Osteoblast (primary cell): ENCODE measurements around the gene UNCX. TPM values are rescaled to one million over a fixed set of nuclear protein-coding genes. Genes with fewer than 3 reads are reported as not detected.
"Not testable (repeated sequence)": the region's sequence is repeated elsewhere in the genome, so short reads cannot be mapped to it uniquely, and the experiment has no call there.

Source experiments
- DNase-seq: peaks from one replicate; pipeline ENCODE4 v3.0.0; 2011; ENCODE audit warnings: low spot score, mixed read lengths; ENCODE audit not compliant: insufficient read length; ENCODE audit errors: missing footprints
- H2AFZ ChIP-seq: 2 replicates; pipeline ENCODE4 v1.6.0; 2011; ENCODE audit warnings: mild to moderate bottlenecking, low read length
- H3K27ac ChIP-seq: 2 replicates; pipeline ENCODE4 v1.5.1; 2011; ENCODE audit warnings: mild to moderate bottlenecking, low read depth, low read length, moderate library complexity
- H3K27me3 ChIP-seq: 2 replicates; pipeline ENCODE4 v1.6.0; 2012; ENCODE audit warnings: mild to moderate bottlenecking, control low read depth, inconsistent platforms, low read length, moderate library complexity; ENCODE audit not compliant: insufficient read depth
- H3K36me3 ChIP-seq: 2 replicates; pipeline ENCODE4 v1.5.1; 2011; ENCODE audit warnings: mild to moderate bottlenecking, low read length, control low read depth, moderate library complexity; ENCODE audit not compliant: insufficient read depth
- H3K4me1 ChIP-seq: 2 replicates; pipeline ENCODE4 v1.5.1; 2011; ENCODE audit warnings: mild to moderate bottlenecking, low read length, control low read depth, moderate library complexity; ENCODE audit not compliant: insufficient read depth
- H3K4me2 ChIP-seq: 2 replicates; pipeline ENCODE4 v1.6.0; 2011; ENCODE audit warnings: mild to moderate bottlenecking, low read length; ENCODE audit not compliant: insufficient read depth
- H3K4me3 ChIP-seq: fragments of 200-600 bp; sonication (generic); 3 replicates; pipeline ENCODE4 v1.5.1; 2012; ENCODE audit warnings: mild to moderate bottlenecking, low read length, inconsistent platforms; ENCODE audit not compliant: insufficient read depth
- H3K79me2 ChIP-seq: 2 replicates; pipeline ENCODE4 v1.6.0; 2012; ENCODE audit warnings: mild to moderate bottlenecking, low read length, control low read depth, inconsistent platforms; ENCODE audit not compliant: insufficient read depth
- H3K9me3 ChIP-seq: 2 replicates; pipeline ENCODE4 v1.5.1; 2011; ENCODE audit warnings: low read depth, low read length, control low read depth
- H4K20me1 ChIP-seq: 2 replicates; pipeline ENCODE4 v1.6.0; 2012; ENCODE audit warnings: mild to moderate bottlenecking, low read length, control low read depth; ENCODE audit not compliant: insufficient read depth
- CTCF ChIP-seq: IDR thresholded peaks from 2 replicates; pipeline ENCODE4 v1.5.1; 2011; ENCODE audit warnings: mild to moderate bottlenecking, low read depth, low read length, moderate library complexity; ENCODE audit errors: extremely low read depth
- total RNA-seq: library from RNA; depleted of rRNA; stranded (reverse); fragments of >200 nt; gene quantifications from 2 replicates; pipeline ENCODE4 v1.2.3, GENCODE V29; 2012

UNCX gene
- total RNA-seq, 1 donor = not detected

- Histone ChIP-seq H2AFZ (no peak overlapping the region), H3K4me2 (peak overlapping the region; percentile 23), H4K20me1 (no peaks in the 10 kb centered on the region), H3K79me2 (no peaks in the 10 kb centered on the region), H3K4me3 (no peak overlapping the region), H3K27ac (no peak overlapping the region), H3K27me3 (peaks cover 49% of the 10 kb centered on the region), H3K36me3 (no peaks in the 10 kb centered on the region), H3K4me1 (no peaks in the 10 kb centered on the region), H3K9me3 (no peaks in the 10 kb centered on the region)
- peak; percentile 52 for DNase-seq
- TF ChIP-seq CTCF = no peak
These were observed 21.6 kb upstream of the UNCX start for GRCh38 chr7:1210979-1211608.

- Histone ChIP-seq H3K4me1 (no peaks in the 10 kb centered on the region), H4K20me1 (no peaks in the 10 kb centered on the region), H3K79me2 (no peaks in the 10 kb centered on the region), H3K36me3 (no peaks in the 10 kb centered on the region), H3K4me2 (no peak overlapping the region), H3K9me3 (no peaks in the 10 kb centered on the region), H2AFZ (no peak overlapping the region), H3K4me3 (no peak overlapping the region), H3K27me3 (peaks cover 49% of the 10 kb centered on the region), H3K27ac (no peak overlapping the region)
- peak; percentile 42 for DNase-seq
- TF ChIP-seq CTCF = no peak
These were observed 21.1 kb upstream of the UNCX start for GRCh38 chr7:1211611-1212010.

- DNase-seq = not testable (repeated sequence)
These were observed 20.6 kb upstream of the UNCX start for GRCh38 chr7:1212025-1212424.

GRCh38 chr7:1214516-1214915 lies 18.2 kb upstream of the UNCX start:
- DNase-seq = peak; percentile 49
- Histone ChIP-seq H3K4me1 (no peaks in the 10 kb centered on the region), H3K9me3 (no peaks in the 10 kb centered on the region), H3K27ac (no peak overlapping the region), H3K4me3 (no peak overlapping the region), H3K79me2 (no peaks in the 10 kb centered on the region), H4K20me1 (no peaks in the 10 kb centered on the region), H2AFZ (no peak overlapping the region), H3K27me3 (peaks cover 46% of the 10 kb centered on the region), H3K36me3 (no peaks in the 10 kb centered on the region), H3K4me2 (no peak overlapping the region)
- TF ChIP-seq CTCF = no peak

More at GRCh38 chr7:1212025-1212424, 20.6 kb upstream of the UNCX start:
- not testable (repeated sequence) for H3K4me3 ChIP-seq, H3K36me3 ChIP-seq, H3K27ac ChIP-seq, H3K9me3 ChIP-seq, H2AFZ ChIP-seq, H3K79me2 ChIP-seq, H3K4me1 ChIP-seq, H4K20me1 ChIP-seq, H3K4me2 ChIP-seq
- peaks cover 49% of the 10 kb centered on the region for H3K27me3 ChIP-seq
